HG02610 (cell line): ENCODE results near the gene TBCK.
A peak's percentile ranks its signal among the peaks of the same experiment; 100 is the strongest.

Experiments
- ATAC-seq: cut with Tn5 transposase; IDR thresholded peaks from one replicate; pipeline ENCODE4 v1.9.1; 2021; ENCODE audit warnings: mild to moderate bottlenecking, moderate library complexity; ENCODE audit not compliant: unreplicated experiment

TBCK gene

GRCh38 chr4:106315968-106316772, at the start of gene TBCK, which contains the start of gene AIMP1:
TBCK (minus strand) TSS chr4:106316209; CDS start chr4:106308960, 7,249 bp downstream.
AIMP1 (plus strand) TSS chr4:106316550; CDS start chr4:106325010, 8,460 bp downstream.
- peak; percentile 84 for ATAC-seq

- ATAC-seq: no peak
These were observed 49.6 kb upstream of the TBCK start for GRCh38 chr4:106365613-106366012.

GRCh38 chr4:106364282-106364681, 48.3 kb upstream of the TBCK start:
- ATAC-seq: no peak

- no peak for ATAC-seq
These were observed 46.2 kb upstream of the TBCK start for GRCh38 chr4:106362086-106362825.

- ATAC-seq: no peak
These were observed 42.9 kb upstream of the TBCK start for GRCh38 chr4:106358899-106359298.

GRCh38 chr4:106355193-106355592, 39.2 kb upstream of the TBCK start:
- no peak for ATAC-seq

GRCh38 chr4:106353786-106354185, 37.8 kb upstream of the TBCK start:
- ATAC-seq: no peak

GRCh38 chr4:106351016-106351415, 35.0 kb upstream of the TBCK start:
- ATAC-seq: no peak

- no peak for ATAC-seq
These were observed 31.2 kb upstream of the TBCK start for GRCh38 chr4:106347167-106347566.

- no peak for ATAC-seq
These were observed 28.6 kb upstream of the TBCK start for GRCh38 chr4:106344647-106344970.

- no peak for ATAC-seq
These were observed 28.0 kb upstream of the TBCK start for GRCh38 chr4:106343865-106344646.

GRCh38 chr4:106340774-106341173, 24.8 kb upstream of the TBCK start:
- ATAC-seq: no peak

GRCh38 chr4:106339431-106339830, 23.4 kb upstream of the TBCK start:
- no peak for ATAC-seq

- no peak for ATAC-seq
These were observed 22.7 kb upstream of the TBCK start for GRCh38 chr4:106338671-106339070.

- no peak for ATAC-seq
These were observed 21.9 kb upstream of the TBCK start for GRCh38 chr4:106337916-106338315.

GRCh38 chr4:106336618-106337017, 20.6 kb upstream of the TBCK start:
- no peak for ATAC-seq

- ATAC-seq: no peak
These were observed 18.9 kb upstream of the TBCK start for GRCh38 chr4:106334741-106335470.

- ATAC-seq: no peak
These were observed 17.2 kb upstream of the TBCK start for GRCh38 chr4:106333186-106333585.

GRCh38 chr4:106329041-106329618, 13.1 kb upstream of the TBCK start:
- peak; percentile 92 for ATAC-seq

GRCh38 chr4:106325800-106326199, 9.8 kb upstream of the TBCK start:
- no peak for ATAC-seq
